ENCODE data around the gene S100A7A.
"Not testable (repeated sequence)": the region's sequence is repeated elsewhere in the genome, so short reads cannot be mapped to it uniquely, and the experiment has no call there.

DNA sequence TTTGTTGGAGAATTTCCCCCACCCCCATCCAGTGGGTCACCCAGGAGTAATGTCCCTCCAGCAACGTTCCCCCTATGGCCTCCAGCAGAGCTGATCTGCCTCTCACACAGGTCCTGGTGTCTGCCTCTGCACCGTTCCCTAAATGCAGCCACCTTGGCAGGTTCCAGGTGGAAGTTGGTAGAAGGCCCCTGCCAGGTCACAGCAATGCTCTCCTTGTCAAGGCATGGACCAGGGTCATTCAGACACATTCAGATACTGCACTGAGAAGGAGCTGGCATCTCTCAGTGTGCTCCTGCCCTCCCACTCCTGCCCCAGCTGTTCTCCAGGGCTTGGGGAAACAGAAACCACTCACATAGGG, 3.1 kb downstream of the S100A7A start:
- TF ChIP-seq, protein P1, sequence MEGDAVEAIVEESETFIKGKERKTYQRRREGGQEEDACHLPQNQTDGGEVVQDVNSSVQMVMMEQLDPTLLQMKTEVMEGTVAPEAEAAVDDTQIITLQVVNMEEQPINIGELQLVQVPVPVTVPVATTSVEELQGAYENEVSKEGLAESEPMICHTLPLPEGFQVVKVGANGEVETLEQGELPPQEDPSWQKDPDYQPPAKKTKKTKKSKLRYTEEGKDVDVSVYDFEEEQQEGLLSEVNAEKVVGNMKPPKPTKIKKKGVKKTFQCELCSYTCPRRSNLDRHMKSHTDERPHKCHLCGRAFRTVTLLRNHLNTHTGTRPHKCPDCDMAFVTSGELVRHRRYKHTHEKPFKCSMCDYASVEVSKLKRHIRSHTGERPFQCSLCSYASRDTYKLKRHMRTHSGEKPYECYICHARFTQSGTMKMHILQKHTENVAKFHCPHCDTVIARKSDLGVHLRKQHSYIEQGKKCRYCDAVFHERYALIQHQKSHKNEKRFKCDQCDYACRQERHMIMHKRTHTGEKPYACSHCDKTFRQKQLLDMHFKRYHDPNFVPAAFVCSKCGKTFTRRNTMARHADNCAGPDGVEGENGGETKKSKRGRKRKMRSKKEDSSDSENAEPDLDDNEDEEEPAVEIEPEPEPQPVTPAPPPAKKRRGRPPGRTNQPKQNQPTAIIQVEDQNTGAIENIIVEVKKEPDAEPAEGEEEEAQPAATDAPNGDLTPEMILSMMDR (IDR thresholded peaks at IDR 0.05; ENCODE audit: insufficient read depth, low read depth, low read length): not testable (repeated sequence)
- not testable (repeated sequence) for TF ChIP-seq EZH2 (IDR thresholded peaks at IDR 0.05; ENCODE audit: insufficient read depth, low read length)
